ENCODE measurements around the gene GRM7. TPM values are rescaled to one million over a fixed set of nuclear protein-coding genes. Genes with fewer than 3 reads are reported as not detected.

Gene GRM7
- total RNA-seq, 1 experiment from 2014 or later: not detected

DNA sequence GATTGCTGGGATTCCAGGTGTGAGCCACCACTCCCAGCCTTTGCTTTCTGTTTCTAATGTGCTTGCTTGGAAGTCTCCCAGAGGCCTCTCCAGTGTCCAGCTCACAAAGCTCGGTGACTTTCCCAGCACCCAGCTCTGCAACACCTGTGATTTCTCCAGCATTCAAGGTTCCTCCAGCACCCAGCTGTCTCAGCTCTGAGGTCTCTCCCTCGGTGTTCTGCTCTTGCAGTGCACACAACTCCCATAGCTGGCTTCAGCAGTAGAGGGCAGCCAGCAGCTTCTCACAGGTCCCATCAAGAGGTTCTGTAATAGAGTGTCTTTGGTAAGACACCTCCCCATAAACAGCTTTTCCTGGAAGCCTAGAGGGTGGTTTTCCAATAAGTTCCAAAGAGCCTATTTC, 75.1 kb downstream of the GRM7 start (continued):
- TF ChIP-seq EZH2 (IDR thresholded peaks at IDR 0.05) (no peak), JUND (IDR thresholded peaks at IDR 0.05) (no peak)

DNA sequence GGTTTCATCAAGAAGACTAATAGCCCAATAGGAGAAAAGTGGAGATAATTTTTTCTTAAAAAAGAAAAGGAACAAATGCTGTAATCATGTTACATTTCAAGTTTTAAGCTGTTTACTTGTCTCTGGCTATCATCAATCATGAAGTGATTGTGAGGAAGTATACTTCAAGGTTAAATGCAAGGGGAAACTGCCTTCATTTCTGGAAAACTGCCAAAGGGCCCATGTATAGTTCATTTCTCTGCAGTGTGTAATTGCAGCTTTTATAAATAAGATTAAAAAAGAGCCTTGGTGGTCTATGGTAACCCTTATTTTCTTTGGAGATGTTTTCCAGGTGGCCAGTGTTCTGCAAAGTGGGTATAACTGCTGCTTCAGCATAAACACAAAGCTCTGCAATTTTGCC, 101.9 kb downstream of the GRM7 start:
- Histone ChIP-seq H3K4me1 (ENCODE audit: control insufficient read depth in 1 of 2, insufficient read depth in 2 of 2, low read length in 2 of 2) (no peaks in the 10 kb centered on the region), H3K36me3 (ENCODE audit: control insufficient read depth in 1 of 2, insufficient read depth in 2 of 2, low read length in 2 of 2) (no peaks in the 10 kb centered on the region), H3K9me3 (ENCODE audit: control insufficient read depth in 1 of 2, insufficient read depth in 1 of 2, low read depth in 1 of 2, low read length in 2 of 2) (no peaks in the 10 kb centered on the region), H3K4me2 (ENCODE audit: low read length) (no peak overlapping the region), H4K20me1 (ENCODE audit: insufficient read depth) (no peaks in the 10 kb centered on the region), H2AFZ (ENCODE audit: low read depth, low read length, poor library complexity, severe bottlenecking) (no peak overlapping the region), H3K4me3 (replicated peaks in 1 of 2; ENCODE audit: low read depth in 1 of 2, low read length in 2 of 2) (no peak overlapping the region), H3K27me3 (ENCODE audit: insufficient read depth, low read length) (no peaks in the 10 kb centered on the region), H3K79me2 (ENCODE audit: insufficient read depth, low read length) (no peaks in the 10 kb centered on the region), H3K27ac (ENCODE audit: low read depth, low read length) (no peak overlapping the region), H3K9me2 (ENCODE audit: insufficient read depth) (no peaks in the 10 kb centered on the region), H3K9ac (ENCODE audit: low read length) (no peak overlapping the region)
- ATAC-seq (no peak), DNase-seq (ENCODE audit: low read depth, low spot score) (no peak)
- POLR2A ChIA-PET: no interaction called here
- intact Hi-C loops (cut with micrococcal nuclease): no loop called here
- RAD21 ChIA-PET (ENCODE audit: low non-redundant PET in 1 of 2, low total read pairs in 2 of 2, uncharacterized antibody in 2 of 2, unreplicated experiment in 2 of 2): no interaction called here
- CTCF ChIA-PET: no interaction called here
- TF ChIP-seq JUND (IDR thresholded peaks at IDR 0.05): no peak
- TF ChIP-seq, protein P1, sequence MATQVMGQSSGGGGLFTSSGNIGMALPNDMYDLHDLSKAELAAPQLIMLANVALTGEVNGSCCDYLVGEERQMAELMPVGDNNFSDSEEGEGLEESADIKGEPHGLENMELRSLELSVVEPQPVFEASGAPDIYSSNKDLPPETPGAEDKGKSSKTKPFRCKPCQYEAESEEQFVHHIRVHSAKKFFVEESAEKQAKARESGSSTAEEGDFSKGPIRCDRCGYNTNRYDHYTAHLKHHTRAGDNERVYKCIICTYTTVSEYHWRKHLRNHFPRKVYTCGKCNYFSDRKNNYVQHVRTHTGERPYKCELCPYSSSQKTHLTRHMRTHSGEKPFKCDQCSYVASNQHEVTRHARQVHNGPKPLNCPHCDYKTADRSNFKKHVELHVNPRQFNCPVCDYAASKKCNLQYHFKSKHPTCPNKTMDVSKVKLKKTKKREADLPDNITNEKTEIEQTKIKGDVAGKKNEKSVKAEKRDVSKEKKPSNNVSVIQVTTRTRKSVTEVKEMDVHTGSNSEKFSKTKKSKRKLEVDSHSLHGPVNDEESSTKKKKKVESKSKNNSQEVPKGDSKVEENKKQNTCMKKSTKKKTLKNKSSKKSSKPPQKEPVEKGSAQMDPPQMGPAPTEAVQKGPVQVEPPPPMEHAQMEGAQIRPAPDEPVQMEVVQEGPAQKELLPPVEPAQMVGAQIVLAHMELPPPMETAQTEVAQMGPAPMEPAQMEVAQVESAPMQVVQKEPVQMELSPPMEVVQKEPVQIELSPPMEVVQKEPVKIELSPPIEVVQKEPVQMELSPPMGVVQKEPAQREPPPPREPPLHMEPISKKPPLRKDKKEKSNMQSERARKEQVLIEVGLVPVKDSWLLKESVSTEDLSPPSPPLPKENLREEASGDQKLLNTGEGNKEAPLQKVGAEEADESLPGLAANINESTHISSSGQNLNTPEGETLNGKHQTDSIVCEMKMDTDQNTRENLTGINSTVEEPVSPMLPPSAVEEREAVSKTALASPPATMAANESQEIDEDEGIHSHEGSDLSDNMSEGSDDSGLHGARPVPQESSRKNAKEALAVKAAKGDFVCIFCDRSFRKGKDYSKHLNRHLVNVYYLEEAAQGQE (IDR thresholded peaks at IDR 0.05; ENCODE audit: low read depth): no peak
- TF ChIP-seq CBX3 (IDR thresholded peaks at IDR 0.05; ENCODE audit: low read depth): no peak
- no peak for TF ChIP-seq EZH2 (IDR thresholded peaks at IDR 0.05)
- TF ChIP-seq SIN3A (IDR thresholded peaks at IDR 0.05; ENCODE audit: low read depth): no peak
- TF ChIP-seq POLR2AphosphoS5 (IDR thresholded peaks at IDR 0.05; ENCODE audit: low read depth, low read length): no peak
- TF ChIP-seq, protein P2, sequence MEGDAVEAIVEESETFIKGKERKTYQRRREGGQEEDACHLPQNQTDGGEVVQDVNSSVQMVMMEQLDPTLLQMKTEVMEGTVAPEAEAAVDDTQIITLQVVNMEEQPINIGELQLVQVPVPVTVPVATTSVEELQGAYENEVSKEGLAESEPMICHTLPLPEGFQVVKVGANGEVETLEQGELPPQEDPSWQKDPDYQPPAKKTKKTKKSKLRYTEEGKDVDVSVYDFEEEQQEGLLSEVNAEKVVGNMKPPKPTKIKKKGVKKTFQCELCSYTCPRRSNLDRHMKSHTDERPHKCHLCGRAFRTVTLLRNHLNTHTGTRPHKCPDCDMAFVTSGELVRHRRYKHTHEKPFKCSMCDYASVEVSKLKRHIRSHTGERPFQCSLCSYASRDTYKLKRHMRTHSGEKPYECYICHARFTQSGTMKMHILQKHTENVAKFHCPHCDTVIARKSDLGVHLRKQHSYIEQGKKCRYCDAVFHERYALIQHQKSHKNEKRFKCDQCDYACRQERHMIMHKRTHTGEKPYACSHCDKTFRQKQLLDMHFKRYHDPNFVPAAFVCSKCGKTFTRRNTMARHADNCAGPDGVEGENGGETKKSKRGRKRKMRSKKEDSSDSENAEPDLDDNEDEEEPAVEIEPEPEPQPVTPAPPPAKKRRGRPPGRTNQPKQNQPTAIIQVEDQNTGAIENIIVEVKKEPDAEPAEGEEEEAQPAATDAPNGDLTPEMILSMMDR (IDR thresholded peaks at IDR 0.05 in 2 of 3, conservative IDR thresholded peaks at IDR 0.05 in 1 of 3; ENCODE audit: borderline replicate concordance in 1 of 3, insufficient read depth in 1 of 3, low read depth in 2 of 3, low read length in 2 of 3): no peak
- TF ChIP-seq SRF (IDR thresholded peaks at IDR 0.05; ENCODE audit: low read depth): no peak
- TF ChIP-seq, protein P3, sequence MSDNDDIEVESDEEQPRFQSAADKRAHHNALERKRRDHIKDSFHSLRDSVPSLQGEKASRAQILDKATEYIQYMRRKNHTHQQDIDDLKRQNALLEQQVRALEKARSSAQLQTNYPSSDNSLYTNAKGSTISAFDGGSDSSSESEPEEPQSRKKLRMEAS (IDR thresholded peaks at IDR 0.05): no peak
- TF ChIP-seq ZFX (IDR thresholded peaks at IDR 0.05): no peak
- TF ChIP-seq, protein P4, sequence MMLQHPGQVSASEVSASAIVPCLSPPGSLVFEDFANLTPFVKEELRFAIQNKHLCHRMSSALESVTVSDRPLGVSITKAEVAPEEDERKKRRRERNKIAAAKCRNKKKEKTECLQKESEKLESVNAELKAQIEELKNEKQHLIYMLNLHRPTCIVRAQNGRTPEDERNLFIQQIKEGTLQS (IDR thresholded peaks at IDR 0.05): no peak
- TF ChIP-seq EZH2phosphoT487 (IDR thresholded peaks at IDR 0.05; ENCODE audit: borderline replicate concordance): no peak
- no peak for TF ChIP-seq POLR2A (IDR thresholded peaks at IDR 0.05; ENCODE audit: borderline replicate concordance, extremely low read depth, insufficient read depth, insufficient read length)
- BruUV-seq (replicated peaks): no TSS peak
